Measurements from ENCODE around the gene ATG4A. TPM values are rescaled to one million over a fixed set of nuclear protein-coding genes. Genes with fewer than 3 reads are reported as not detected.

Gene ATG4A
- total RNA-seq, 4 donors from 2014 or later, result 4.9 to 13.2 (median 8.9) TPM

GRCh38 chrX:108059801-108060200 lies 31.8 kb upstream of the ATG4A start:
- DNase-seq, result no peak
- intact Hi-C loops (cut with DNase I; ENCODE audit: low total_unique reads), result no loop called here
- H3K27me3 ChIP-seq, result no peaks in the 10 kb centered on the region
- no peak overlapping the region for H3K4me3 ChIP-seq
- H3K9me3 ChIP-seq, result no peaks in the 10 kb centered on the region
- no peaks in the 10 kb centered on the region for H3K4me1 ChIP-seq
- TF ChIP-seq CTCF (IDR thresholded peaks at IDR 0.05), result no peak
- TF ChIP-seq POLR2A (IDR thresholded peaks at IDR 0.05), result no peak
- no peak overlapping the region for H3K27ac ChIP-seq
- H3K36me3 ChIP-seq, result no peaks in the 10 kb centered on the region

- H3K4me3 ChIP-seq, result no peak overlapping the region
- TF ChIP-seq CTCF (IDR thresholded peaks at IDR 0.05), result no peak
- TF ChIP-seq POLR2A (IDR thresholded peaks at IDR 0.05), result no peak
- no peaks in the 10 kb centered on the region for H3K27me3 ChIP-seq
- H3K27ac ChIP-seq, result no peak overlapping the region
- no peak for DNase-seq
- H3K9me3 ChIP-seq, result no peaks in the 10 kb centered on the region
- H3K4me1 ChIP-seq, result no peaks in the 10 kb centered on the region
- H3K36me3 ChIP-seq, result no peaks in the 10 kb centered on the region
- intact Hi-C loops (cut with DNase I; ENCODE audit: low total_unique reads), result no loop called here
Measured at GRCh38 chrX:108064001-108064400, 27.6 kb upstream of the ATG4A start.

GRCh38 chrX:108064613-108065012 lies 27.0 kb upstream of the ATG4A start:
- TF ChIP-seq CTCF (IDR thresholded peaks at IDR 0.05), result no peak
- no peak for TF ChIP-seq POLR2A (IDR thresholded peaks at IDR 0.05)
- Histone ChIP-seq H3K9me3 (no peaks in the 10 kb centered on the region), H3K36me3 (no peaks in the 10 kb centered on the region), H3K4me3 (no peak overlapping the region), H3K27me3 (no peaks in the 10 kb centered on the region), H3K27ac (no peak overlapping the region), H3K4me1 (no peaks in the 10 kb centered on the region)
- DNase-seq, result no peak
- intact Hi-C loops (cut with DNase I; ENCODE audit: low total_unique reads), result no loop called here

GRCh38 chrX:108068121-108068520 lies 23.5 kb upstream of the ATG4A start:
- intact Hi-C loops (cut with DNase I; ENCODE audit: low total_unique reads), result no loop called here
- Histone ChIP-seq H3K4me1 (no peaks in the 10 kb centered on the region), H3K27me3 (no peaks in the 10 kb centered on the region), H3K27ac (no peak overlapping the region), H3K9me3 (no peaks in the 10 kb centered on the region), H3K36me3 (no peaks in the 10 kb centered on the region), H3K4me3 (no peak overlapping the region)
- no peak for TF ChIP-seq POLR2A (IDR thresholded peaks at IDR 0.05)
- TF ChIP-seq CTCF (IDR thresholded peaks at IDR 0.05), result no peak
- DNase-seq, result no peak

- Histone ChIP-seq H3K27me3 (no peaks in the 10 kb centered on the region), H3K4me1 (no peaks in the 10 kb centered on the region), H3K4me3 (no peak overlapping the region), H3K36me3 (no peaks in the 10 kb centered on the region), H3K27ac (no peak overlapping the region), H3K9me3 (no peaks in the 10 kb centered on the region)
- no peak for DNase-seq
- intact Hi-C loops (cut with DNase I; ENCODE audit: low total_unique reads), result no loop called here
- no peak for TF ChIP-seq CTCF (IDR thresholded peaks at IDR 0.05)
- no peak for TF ChIP-seq POLR2A (IDR thresholded peaks at IDR 0.05)
Measured at GRCh38 chrX:108070891-108071290, 20.7 kb upstream of the ATG4A start.

All from uterus (tissue), 4 donors.